Measurements from ENCODE around the gene CD93. TPM values are rescaled to one million over a fixed set of nuclear protein-coding genes. Genes with fewer than 3 reads are reported as not detected.

Gene CD93
- total and polyA plus RNA-seq, 3 donors from 2014 or later: 9.4 to 14.8 (median 14.2) TPM

GRCh38 chr20:23050076-23050838 is 35.9 kb downstream of the CD93 start:
- no peak for TF ChIP-seq CTCF (IDR thresholded peaks at IDR 0.05)
- no peak for TF ChIP-seq POLR2A (IDR thresholded peaks at IDR 0.05)
- Histone ChIP-seq H3K27me3 (no peaks in the 10 kb centered on the region), H3K4me3 (peak overlapping the region; percentile 57 to 62), H3K9me3 (no peaks in the 10 kb centered on the region), H3K27ac (peak overlapping the region; percentile 76 to 82), H3K4me1 (peaks cover 4% of the 10 kb centered on the region), H3K36me3 (ENCODE audit: low read depth, missing control alignments) (no peaks in the 10 kb centered on the region)
- DNase-seq: peak; percentile 44
- intact Hi-C loops (cut with DNase I; ENCODE audit: low total_unique reads): no loop called here
- 1 to 2% methylated on average over 17 to 44 of the region's 48 CpGs for WGBS, 2 donors

GRCh38 chr20:23049201-23050075 is 36.7 kb downstream of the CD93 start, which contains the start of gene THBD:
Gene THBD (minus strand): TSS chr20:23049672. CDS start chr20:23049504, 168 bp downstream.
- peak within 1 kb of the TSS; percentile 57 to 62 for H3K4me3 ChIP-seq
- 0% methylated on average over 16 to 79 of the region's 79 CpGs for WGBS, 2 donors
- peak within 1 kb of the TSS; percentile 76 to 82 for H3K27ac ChIP-seq
- intact Hi-C loops (cut with DNase I; ENCODE audit: low total_unique reads): loop anchor here (10.0 kb wide), 2 partner anchors 185 to 285 kb away; no protein-coding TSS in a partner anchor
- TF ChIP-seq POLR2A (IDR thresholded peaks at IDR 0.05): no peak
- H3K9me3 ChIP-seq: no peaks in the 10 kb centered on the region
- no peaks in the 10 kb centered on the region for H3K36me3 ChIP-seq (ENCODE audit: low read depth, missing control alignments)
- peak; percentile 81 for DNase-seq
- peaks cover 4% of the 10 kb centered on the region for H3K4me1 ChIP-seq
- no peaks in the 10 kb centered on the region for H3K27me3 ChIP-seq

- H3K4me3 ChIP-seq: peak overlapping the region; percentile 57 to 62
- peak overlapping the region in 1 of 2 donors; percentile 82 for H3K27ac ChIP-seq
- no peaks in the 10 kb centered on the region for H3K36me3 ChIP-seq (ENCODE audit: low read depth, missing control alignments)
- H3K4me1 ChIP-seq: peaks cover 4% of the 10 kb centered on the region
- no peaks in the 10 kb centered on the region for H3K27me3 ChIP-seq
- no peaks in the 10 kb centered on the region for H3K9me3 ChIP-seq
- DNase-seq: peak; percentile 50
- intact Hi-C loops (cut with DNase I; ENCODE audit: low total_unique reads): loop anchor here (10.0 kb wide), 2 partner anchors 186 to 286 kb away; no protein-coding TSS in a partner anchor
- 3% methylated on average over 46 of the region's 92 CpGs; no CpG with 5 or more reads in 1 of the 2 donors for WGBS, 2 donors
- no peak for TF ChIP-seq POLR2A (IDR thresholded peaks at IDR 0.05)
- peak in 2 of 3 experiments; percentile 32 to 52 for TF ChIP-seq CTCF (IDR thresholded peaks at IDR 0.05)
Measured at GRCh38 chr20:23048283-23049200, 37.6 kb downstream of the CD93 start.

- Histone ChIP-seq H3K9me3 (no peaks in the 10 kb centered on the region), H3K4me3 (peak overlapping the region; percentile 57 to 62), H3K27me3 (no peaks in the 10 kb centered on the region), H3K27ac (no peak overlapping the region), H3K4me1 (peaks cover 4% of the 10 kb centered on the region), H3K36me3 (ENCODE audit: low read depth, missing control alignments) (no peaks in the 10 kb centered on the region)
- intact Hi-C loops (cut with DNase I; ENCODE audit: low total_unique reads): loop anchor here (10.0 kb wide), 2 partner anchors 187 to 287 kb away; no protein-coding TSS in a partner anchor
- no peak for DNase-seq
- 27 to 28% methylated on average over 32 to 42 of the region's 47 CpGs for whole genome bisulfite sequencing, 2 donors
- TF ChIP-seq POLR2A (IDR thresholded peaks at IDR 0.05) (no peak), CTCF (IDR thresholded peaks at IDR 0.05) (no peak)
Measured at GRCh38 chr20:23047738-23048214, 38.3 kb downstream of the CD93 start.

Data from testis (tissue), 3 donors.